Putamen (tissue), 1 donor: ENCODE results near the gene TBX20.
"Not testable (repeated sequence)": the region's sequence is repeated elsewhere in the genome, so short reads cannot be mapped to it uniquely, and the experiment has no call there.

Experiments
- DNase-seq: peaks from one replicate; pipeline ENCODE4 v3.0.0-alpha.2; 2016; ENCODE audit warnings: low spot score

The TBX20 gene

DNA sequence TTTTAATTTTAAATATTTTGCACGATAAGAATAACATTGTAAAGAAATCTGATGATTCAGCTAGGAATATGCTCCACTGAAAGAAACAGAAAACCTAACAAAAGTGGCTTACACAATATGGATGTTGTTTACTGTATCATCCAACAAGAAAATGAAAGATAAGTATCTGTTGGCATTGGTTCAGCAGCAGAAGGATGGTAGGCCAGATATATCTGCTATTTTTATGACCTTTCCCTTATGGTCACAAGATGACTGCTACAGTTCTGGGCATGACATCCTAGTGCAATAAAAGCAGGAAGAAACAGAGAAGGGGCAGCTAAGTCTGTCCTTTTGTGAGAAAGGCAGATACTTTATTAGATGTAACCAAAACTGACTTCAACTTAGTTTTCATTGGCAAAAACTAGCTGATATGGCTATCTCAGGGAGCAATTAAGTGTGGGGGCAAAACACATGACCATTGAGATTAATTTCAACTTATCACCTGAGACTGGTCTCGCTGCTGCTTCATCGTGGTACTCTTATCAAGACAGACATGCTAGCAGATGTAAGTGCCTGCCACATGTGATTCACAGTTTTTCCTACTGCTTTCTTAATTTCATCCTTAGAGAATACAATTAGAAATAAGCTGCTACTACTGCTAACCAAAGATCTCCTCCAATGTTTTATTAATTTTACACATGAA, 92.7 kb downstream of the TBX20 start:
- DNase-seq = not testable (repeated sequence)
